Epithelial cell of proximal tubule (primary cell): ENCODE data around the gene SYNM. TPM values are rescaled to one million over a fixed set of nuclear protein-coding genes. Genes with fewer than 3 reads are reported as not detected.
"Not testable (repeated sequence)": the region's sequence is repeated elsewhere in the genome, so short reads cannot be mapped to it uniquely, and the experiment has no call there.

Experiments
- DNase-seq: peaks from one replicate; pipeline ENCODE4 v3.0.0-alpha.2; 2011; ENCODE audit warnings: low read depth
- H3K4me3 ChIP-seq: 2 replicates; pipeline ENCODE4 v1.5.1; 2011; ENCODE audit warnings: low read depth, mild to moderate bottlenecking, low read length
- CTCF ChIP-seq: conservative IDR thresholded peaks from 2 replicates; pipeline ENCODE4 v1.5.1; 2012; ENCODE audit warnings: low read depth, mild to moderate bottlenecking, low read length
- total RNA-seq: library from RNA; depleted of rRNA; stranded (reverse); fragments of >200 nt; gene quantifications from 2 replicates; pipeline ENCODE4 v1.2.3, GENCODE V29; 2015

SYNM gene
- total RNA-seq, 1 donor from 2014 or later = 2.1 TPM

DNA sequence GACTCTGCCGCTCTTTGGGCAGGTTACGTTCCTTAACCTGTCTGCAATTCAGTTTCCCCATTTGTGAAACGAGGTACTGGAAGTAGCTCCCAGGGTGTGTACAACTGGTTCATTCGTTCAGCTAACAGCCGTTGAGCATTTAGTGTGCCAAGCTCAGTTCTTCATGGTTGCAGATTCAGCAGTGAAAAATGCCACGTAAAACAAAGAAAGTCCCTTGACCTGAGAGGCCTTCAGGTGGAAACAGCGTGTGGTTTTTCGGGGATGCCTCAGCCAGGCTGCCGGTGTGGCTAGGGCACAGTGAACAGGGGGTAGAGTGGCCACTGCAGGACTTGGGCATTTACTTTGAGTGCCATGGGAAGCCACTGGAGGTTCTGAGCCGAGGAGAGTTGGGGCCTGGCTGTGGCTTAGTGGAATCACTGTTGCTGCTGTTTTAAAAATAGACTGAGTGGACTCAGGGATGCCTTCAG is 4.7 kb downstream of the SYNM start:
- TF ChIP-seq CTCF = no peak
- DNase-seq = no peak
- no peak overlapping the region for H3K4me3 ChIP-seq

DNA sequence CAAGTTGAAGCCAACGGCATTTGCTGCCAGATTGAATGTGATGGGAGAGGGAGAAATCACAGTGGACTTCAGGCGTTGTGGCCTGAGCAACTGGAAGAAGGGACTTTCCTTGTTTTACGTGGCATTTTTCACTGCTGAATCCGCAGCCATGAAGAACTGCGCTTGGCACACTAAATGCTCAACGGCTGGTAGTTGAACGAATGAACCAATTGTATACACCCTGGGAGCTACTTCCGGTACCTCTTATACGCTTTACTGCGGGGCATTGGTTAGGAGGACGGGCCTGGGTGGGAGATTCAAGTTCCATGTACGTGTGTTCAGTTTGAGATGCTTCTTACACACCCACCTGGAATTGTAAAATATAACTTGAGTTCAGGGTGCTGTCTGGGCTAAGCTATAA is 5.2 kb downstream of the SYNM start:
- no peak overlapping the region for H3K4me3 ChIP-seq
- TF ChIP-seq CTCF = no peak
- no peak for DNase-seq

- TF ChIP-seq CTCF = no peak
- H3K4me3 ChIP-seq = no peak overlapping the region
- DNase-seq = no peak
Observed at GRCh38 chr15:99110581-99111320, 5.9 kb downstream of the SYNM start.

DNA sequence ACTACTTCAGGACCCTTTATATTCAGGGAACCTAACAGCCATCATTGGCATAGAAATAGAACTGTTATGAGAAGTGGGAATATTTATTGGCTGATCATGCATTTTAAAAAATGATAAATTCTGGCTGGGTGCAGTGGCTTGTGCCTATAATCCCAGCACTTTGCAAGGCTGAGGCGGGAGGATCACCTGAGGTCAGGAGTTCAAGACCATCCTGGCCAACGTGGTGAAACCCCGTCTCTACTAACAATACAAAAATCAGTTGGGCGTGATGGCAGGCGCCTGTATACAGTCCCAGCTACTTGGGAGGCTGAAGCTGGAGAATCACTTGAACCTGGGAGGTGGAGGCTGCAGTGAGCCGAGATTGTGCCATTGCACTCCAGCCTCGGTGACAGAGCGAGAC is 6.8 kb downstream of the SYNM start:
- H3K4me3 ChIP-seq, DNase-seq: not testable (repeated sequence)

DNA sequence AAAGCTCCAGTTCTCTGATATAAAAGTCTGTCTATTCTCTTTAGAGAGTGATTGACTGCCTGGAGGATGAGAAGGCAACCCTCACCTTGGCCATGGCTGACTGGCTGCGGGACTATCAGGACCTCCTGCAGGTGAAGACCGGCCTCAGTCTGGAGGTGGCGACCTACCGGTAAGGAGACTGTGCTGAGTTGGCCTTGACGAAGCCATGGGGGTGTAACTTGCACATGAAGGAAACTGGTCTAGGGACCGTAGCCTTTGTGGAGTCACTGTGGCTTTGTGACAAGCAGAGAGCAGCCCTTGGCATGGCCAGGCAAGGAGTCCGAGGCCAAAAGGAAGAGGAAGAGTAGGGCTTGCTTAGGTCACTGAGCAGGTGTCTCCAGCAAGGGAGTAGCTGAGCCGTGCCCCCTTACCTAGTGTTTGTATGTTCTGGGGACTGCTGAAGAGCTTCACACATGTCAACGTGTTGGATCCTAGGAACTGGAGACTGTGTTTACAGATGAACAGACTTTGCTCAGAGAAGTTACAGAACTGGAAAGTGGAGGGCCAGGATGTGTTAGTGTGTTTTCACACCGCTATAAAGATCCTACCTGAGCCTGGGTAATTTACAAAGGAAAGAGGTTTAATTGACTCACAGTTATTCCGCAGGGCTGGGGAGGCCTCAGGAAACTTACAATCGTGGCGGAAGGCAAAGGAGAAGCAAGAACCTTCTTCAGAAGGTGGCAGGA is 8.8 kb downstream of the SYNM start:
- TF ChIP-seq CTCF = no peak
- H3K4me3 ChIP-seq = no peak overlapping the region
- DNase-seq = no peak

DNA sequence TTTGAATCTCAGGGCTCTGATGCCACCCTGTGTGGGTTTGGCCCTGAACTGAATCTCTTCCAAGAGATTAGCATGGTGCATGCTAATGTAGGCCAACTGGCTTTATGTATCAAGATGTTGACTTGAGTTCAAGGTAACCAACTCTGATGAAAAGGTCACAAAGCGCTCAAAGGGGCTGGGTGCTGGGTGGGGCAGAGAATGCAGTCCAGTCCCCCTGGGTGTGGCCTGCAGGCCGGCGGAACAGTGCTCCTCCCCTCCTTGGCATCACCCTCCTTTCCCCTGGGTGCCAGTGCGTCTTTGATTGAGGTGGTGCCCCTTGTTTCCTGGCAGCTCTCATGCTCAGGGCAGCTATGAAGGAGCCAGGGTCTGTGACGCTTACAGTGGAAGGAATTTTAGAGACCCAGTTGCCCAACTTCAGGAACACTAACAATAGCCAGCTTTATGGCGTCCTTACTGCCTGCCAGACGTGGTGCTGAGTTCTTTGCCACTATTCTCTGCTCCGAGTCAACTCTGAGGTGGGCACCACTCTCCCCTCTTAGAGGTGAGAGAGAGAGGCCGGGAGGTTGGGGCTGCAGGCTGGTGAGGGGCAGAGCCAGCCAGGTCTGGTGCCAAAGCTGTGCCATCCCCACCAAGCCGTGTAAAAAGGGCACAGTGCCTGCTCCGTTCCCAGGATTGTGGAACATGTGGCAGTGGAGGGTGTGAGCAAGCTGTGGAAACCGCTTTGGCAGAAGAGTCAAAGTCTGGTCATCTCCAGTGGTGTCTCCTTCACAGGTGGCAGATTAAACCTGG is 9.8 kb downstream of the SYNM start:
- no peak for TF ChIP-seq CTCF
- no peak for DNase-seq
- H3K4me3 ChIP-seq = no peak overlapping the region
